Activated CD4-positive, CD25-positive, alpha-beta regulatory T cell (primary cell): Measurements from ENCODE around the gene CD300H.

ENCODE experiments used
- DNase-seq, 4 experiments: peaks; one replicate each; lab custom pipeline; 2025; lab: John Stamatoyannopoulos, UW

CD300H gene

DNA sequence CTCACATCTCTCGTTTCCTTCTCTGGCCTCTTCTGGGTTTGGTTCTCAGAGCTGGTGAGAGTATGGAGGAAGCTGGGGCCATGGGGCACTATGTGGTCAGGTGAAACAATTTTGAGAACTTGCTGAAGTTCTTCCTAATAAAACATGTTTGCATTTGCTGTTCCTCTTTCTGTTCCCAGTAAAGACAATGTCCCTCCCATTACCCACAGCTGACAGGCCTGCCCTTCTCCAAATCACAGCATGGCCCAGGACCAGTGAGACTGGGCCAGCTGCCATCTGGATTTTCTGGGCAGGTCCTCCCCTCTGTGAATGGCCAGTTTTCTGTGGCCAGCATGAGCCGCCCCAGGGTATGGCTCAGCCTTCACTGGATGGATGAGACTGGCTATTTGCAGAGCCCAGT is at the start of gene CD300H:
TSS of gene CD300H (minus strand) at position 113 of the 400 bp plus-strand sequence.
- no peak for DNase-seq

DNA sequence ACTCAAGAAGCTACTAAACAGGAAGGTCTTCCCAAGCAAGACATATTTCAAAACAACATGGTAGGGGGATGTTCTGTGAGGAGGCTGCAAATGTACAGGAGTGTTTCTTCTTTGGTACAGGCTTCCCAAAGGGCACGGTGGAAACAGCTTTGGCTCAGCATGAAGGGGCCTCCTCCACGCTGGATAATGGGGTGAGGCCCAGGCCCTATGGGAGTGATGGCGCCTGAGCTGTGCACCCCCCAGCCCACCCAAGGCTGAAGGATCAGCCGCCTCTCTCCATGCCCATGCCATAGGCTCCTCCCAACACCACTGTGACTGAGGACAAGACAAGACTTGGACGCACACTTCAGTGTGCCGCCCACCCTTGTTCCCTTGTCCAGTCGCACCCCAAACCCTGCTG is 49.4 kb upstream of the CD300H start:
- no peak for DNase-seq

DNA sequence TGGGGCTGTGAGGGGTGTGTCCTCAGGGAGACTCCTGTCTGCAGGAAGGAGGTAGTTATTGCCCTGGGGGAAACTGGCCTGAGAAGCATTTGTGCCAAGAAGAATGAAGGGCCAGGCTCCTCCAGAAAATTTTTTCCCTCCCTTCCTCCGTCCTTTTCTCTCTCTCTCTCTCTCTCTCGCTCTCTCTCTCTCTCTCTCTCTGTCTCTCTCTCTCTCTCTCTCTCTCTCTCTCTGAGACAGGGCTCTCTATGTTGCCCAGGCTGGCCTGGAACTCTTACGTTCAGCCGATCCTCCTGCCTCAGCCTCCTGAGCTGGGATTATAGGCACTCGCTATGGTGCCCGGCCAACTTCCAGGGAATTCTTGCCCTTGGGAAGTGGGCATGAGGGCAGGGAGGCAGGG is 44.7 kb upstream of the CD300H start:
- DNase-seq, result no peak

DNA sequence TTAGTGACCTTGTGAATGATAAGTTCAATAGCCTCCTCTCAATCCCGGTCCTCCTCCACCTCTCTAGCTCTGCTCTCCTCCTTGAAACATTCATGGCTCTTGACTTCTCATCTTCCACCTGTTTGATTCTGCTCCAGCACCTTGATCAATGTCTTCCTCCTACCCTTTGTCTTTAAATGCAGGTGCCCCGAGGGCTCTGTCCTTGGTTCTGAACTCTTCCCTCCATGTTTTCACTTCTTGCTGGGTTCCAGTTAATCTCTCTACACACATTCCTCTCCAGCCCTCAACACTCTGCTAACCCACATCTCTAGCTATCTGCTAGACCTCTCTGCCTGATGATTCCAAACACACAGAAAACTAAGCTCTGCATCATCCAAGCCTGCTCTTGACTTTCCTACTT is 42.8 kb upstream of the CD300H start:
- DNase-seq, result no peak

DNA sequence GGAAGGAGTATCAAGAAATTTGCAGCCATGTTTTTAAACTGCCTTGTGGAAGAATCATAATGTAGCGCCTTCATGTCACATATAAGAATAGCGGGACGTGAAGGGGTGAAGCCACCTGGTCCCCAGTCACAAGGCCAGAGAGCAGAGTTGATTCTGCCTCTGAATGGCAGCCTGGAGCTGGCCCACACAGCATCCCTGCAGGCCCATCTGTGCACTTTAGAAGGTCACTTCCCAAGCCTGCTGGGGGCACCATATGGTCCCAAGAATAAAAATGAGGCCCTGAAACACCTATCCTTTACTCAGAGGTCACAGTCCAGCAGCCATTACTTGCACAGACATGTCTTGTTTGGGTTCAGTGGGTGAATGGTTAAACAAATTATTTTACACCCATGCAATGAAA is 41.2 kb upstream of the CD300H start:
- DNase-seq, result no peak

DNA sequence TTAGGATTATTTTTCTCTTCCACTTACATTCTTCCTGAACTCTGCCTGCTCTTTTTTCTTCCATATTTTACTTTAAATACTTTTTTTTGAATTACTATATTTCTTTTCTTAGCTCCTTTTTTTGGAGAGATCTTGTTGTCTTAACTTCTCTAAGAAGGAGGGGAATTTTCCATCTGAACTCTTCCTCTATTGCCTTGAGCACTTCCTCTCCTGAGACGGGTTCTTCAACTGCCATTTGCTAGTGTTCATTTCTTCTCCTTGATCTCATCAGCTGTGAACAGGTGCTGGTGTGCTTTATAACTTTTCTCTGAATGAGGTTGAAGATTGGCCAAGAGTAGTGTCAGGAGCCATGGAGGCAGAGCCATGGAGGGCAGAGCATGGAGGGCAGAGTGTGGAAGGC is 39.9 kb upstream of the CD300H start:
- DNase-seq, result no peak

DNA sequence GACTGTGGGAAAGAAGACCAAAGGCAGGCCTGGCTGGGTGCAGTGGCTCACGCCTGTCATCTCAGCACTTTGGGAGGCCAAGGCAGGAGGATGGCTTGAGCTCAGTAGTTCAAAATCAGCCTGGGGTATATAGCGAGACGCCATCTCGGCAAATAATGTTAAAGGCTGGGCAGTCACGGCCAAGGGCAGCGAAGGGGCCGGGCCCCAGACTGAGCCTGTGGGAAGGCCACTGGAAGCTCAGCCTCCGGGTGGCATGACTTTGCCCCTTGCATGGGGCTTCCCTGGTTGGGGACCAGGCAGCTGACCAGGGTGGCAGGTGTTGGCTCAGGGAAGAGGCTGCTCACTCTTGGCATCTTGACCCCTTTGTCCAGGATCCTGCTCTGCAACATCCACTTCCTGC is 38.7 kb upstream of the CD300H start:
- no peak for DNase-seq

DNA sequence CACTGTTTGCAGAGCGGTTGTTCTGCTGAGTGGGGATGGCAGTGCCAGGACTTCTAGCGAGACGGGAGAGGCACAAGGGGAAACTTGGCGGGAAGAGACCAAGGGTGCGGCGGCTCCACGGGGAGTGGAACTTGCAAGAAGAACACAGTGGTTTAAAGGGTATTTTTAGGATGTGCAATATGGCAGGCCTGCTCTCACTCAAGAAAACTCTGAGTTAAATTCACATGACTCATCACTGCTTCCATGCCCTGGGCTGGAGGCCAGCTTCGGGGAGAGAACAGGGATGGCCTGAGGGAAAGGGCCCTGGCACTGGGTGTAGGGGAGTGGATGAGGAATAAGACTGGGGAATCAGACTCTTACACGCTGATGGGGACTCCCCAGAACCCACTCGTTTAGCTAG is 38.1 kb upstream of the CD300H start:
- DNase-seq, result no peak

DNA sequence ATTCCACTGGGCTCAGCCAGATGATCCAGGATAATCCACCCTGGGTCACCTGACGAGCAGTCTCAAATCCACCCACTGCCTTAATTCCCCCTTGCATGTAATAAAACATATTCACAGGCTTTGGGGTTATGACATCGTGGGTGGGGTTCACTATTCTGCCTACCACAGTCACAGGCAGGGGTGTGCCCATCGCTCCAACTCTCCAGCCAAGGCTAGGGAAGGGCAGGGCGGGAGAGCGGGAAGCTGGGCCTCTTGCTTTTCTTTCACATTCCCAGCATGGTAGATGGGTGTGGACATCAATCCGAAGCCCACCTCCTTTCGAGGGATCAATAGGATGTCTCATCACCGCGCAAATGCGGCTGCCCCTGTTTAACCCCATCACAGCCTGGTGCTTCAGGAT is 37.5 kb upstream of the CD300H start:
- DNase-seq, result no peak

DNA sequence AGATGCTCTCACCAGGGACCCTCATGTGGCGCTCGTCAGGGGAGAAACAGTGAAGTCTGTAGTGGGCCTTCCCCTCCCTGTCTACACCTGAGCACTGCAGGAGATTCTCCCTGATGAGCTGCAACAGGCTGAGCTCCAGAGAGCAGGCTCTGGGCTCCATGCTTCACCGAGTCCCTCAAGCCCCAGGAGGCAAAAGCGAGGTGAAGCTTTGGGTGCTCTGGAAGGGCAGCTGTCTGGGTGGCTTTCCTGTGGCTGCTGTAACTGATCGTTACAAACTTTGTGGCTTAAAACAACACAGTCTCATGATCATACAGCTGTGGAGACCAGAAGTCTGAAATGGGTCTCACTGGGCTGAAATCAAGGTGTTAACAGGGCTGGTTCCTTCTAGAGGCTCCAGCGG is 36.9 kb upstream of the CD300H start:
- no peak for DNase-seq

DNA sequence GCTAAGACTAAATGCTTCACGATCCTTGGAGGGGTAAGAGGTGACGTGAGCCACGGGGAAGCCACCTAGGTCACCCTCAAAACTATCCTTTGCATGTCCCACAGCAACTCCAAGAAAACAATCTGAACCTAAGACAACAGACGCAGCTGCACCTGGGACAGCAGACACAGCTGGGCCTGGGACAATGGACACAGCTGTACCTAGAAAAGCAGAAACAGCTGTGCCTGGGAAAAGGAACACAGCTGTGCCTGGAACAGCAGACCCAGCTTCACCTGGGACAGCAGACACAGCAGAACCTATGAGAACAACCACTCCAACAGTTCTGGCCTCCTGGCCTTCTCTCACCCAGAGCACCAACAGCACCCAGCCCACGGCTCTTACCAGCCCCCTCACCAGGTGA is 36.4 kb upstream of the CD300H start:
- no peak for DNase-seq

DNA sequence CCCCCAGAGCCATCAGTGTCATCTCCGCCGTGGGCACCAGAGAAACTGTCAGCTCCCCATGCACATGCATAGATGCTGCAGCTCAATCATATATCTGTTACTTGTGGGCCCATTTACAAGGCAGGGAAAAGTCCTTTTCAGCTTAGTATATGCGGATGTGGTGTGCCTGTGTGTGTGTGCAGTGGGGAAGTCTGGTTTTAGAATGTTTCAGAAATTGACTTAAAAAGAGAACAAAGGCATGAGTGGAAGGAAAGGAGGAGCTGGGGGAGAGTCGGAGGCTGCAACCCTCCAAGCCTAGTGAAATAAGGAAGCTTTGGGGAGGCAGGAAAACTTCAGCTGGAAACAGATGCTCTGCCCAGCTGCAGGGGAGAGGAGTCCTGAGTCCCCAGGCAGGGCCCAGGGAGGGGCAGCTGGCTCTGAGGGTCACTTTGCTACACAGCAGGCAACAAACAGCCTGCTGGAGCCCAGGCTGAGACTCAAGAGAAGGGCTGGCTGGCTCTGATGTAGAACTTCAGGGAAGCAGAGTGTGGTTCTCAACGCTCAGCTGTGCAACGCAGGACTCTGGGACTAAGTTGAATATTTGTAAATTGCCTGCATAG is 35.8 kb upstream of the CD300H start:
- no peak for DNase-seq

DNA sequence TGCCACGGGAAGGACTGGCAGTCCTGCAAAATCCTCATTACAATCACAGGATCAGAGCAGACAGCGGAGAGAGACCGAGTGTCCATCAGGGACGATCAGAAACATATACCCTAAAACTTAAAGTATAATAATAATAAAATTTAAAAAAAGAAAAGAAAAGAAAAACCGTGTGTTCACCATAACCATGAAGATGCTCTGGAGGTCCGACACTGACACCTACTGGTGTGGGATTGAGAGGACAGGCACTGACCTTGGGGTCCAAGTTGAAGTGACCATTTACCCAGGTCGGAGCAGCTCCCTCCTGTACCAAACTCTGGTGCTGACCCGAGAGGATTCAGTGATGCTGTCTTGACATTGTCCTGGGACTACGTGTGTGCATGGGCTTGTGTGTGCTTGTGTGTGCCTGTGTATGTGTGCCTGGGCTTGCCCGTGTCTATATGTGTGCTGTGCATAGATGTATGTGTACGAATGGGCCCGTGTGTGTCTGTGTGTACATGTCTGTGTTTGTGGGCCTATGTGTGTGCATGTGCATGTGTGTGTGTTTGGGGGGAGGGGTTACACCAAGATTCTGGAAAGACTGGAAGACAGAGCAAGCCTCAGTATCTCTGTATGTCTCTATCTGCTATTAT is 34.7 kb upstream of the CD300H start:
- DNase-seq, result no peak

DNA sequence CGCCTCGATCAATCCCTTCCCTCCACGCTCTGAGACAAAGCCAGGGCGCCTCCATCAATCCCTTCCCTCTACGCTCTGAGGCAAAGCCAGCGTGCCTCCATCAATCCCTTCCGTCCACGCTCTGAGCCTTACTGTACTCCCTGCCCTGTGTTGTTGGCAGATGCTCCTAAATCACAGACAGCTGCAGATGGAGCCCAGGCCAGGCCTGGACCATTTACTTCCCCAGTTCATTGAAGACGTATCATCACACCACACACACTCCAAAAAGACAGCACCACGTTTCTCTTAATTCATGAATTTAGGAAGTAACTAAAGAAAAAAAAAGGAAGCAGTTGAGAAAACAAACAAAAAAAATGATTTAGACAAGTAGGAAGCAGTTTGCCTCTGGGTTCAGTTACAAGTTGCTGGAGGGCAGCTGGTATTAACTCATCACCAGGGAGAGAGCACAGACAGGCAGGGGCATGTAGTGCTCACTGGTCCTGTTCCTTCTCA is 32.2 kb upstream of the CD300H start:
- no peak for DNase-seq

DNA sequence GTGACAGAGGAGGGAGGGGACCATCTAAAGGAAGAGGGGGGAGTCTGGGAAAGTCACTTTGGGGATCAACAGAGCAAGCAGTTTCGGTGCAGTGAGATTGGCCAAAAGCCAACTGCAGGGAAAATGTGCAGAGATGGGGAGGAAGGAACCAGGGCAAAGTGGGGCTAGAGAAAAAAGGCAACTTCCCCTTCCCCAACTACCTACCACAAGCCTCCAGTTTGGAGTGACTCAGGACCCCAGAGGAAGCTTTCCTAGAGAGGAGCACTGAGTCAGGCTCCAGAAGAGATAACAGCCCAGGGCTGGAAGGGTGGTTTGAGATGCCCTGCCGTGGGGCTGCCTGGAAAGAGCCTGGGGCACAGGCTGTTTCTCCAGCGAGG is 31.7 kb upstream of the CD300H start:
- no peak for DNase-seq

DNA sequence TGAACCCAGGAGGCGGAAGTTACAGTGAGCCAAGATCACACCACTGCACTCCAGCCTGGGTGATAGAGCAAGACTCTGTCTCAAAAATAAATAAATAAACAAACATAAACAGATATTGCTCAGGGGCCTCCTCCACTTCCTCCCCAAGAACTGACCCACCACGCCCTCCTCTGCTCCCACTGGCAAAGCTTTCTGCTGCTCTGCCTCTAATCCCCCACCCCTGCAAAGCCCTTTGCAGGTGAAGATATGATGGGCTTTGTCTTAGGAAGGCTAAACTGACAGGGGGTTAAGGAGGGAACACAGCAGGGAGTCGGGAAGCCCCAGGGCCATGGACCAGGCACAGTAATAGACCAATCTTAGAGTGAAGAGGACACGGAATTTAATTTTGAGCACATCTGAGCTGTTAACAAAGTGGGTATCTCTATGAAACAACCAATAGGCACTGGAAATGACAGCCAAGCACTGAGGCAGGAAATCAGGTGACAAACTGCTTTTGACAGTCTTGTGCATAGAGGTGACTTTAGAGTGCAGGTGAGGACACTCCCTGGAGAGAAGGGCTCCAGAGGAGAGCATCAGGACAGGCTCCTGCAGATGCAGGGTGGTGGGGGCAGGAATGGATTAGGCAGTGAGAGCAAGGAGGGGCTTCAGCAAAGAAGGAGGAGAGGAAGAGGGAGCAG is 31.2 kb upstream of the CD300H start:
- DNase-seq, result no peak

DNA sequence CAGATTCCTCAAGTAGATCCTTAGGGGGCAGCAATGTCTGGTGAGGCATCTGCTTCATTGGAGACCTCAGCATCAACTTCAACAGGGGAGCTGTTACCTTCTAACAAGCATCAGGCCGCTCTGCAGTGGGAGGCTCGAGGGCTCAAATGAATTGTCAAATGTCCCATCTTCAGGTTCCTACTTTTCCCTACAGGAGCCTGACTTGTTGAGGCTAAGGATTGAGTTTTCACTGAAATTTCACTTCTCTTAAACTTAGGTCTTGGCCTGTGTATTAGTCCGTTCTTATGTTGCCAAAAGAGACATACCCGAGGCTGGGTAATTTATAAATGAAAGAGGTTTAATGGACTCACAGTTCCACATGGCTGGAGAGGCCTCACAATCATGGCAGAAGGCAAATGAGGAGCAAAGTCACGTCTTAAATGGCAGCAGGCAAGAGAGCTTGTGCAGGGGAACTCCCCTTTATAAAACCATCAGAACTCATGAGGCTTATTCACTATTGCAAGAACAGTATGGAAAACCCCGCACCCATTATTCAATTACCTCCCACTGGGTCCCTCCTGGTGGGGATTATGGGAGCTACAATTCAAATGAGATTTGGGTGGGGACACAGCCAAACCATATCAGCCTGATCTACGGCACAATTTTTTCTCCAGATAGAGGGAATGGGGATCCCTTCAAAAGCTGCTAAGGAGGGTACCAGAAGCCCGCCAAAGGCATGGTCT is 29.9 kb upstream of the CD300H start:
- DNase-seq, result no peak

DNA sequence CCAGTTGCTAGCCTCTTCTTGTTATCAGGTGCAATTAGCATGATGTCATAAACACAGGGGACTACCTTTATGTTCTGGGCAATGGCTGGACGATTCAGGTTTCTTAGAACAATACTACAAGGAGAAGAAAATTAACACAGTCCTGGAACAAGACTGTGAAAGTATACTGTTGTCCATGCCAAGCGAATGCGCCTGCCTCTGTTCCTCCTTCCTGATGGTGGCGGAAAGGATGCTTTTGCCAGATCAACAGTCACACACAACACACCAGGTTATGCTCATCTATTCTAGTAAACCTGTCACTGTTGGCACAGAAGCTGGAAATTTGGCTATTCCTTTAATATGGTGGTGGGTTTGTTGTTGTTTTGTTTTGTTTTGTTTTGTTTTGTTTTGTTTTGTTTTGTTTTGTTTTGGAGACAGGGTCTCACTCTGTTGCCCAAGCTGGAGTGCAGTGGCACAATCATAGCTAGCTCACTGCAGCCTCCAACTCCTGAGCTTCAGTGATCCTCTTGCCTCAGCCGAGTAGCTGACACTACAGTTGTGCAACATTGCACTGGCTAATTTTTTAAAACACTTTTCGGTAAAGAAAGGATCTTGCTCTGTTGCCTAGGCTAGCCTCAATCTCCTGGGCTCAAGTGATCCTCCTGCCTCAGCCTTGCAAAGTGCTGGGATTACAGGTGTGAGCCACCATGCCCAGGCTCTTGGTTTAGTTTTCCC is 27.9 kb upstream of the CD300H start:
- DNase-seq, result no peak

DNA sequence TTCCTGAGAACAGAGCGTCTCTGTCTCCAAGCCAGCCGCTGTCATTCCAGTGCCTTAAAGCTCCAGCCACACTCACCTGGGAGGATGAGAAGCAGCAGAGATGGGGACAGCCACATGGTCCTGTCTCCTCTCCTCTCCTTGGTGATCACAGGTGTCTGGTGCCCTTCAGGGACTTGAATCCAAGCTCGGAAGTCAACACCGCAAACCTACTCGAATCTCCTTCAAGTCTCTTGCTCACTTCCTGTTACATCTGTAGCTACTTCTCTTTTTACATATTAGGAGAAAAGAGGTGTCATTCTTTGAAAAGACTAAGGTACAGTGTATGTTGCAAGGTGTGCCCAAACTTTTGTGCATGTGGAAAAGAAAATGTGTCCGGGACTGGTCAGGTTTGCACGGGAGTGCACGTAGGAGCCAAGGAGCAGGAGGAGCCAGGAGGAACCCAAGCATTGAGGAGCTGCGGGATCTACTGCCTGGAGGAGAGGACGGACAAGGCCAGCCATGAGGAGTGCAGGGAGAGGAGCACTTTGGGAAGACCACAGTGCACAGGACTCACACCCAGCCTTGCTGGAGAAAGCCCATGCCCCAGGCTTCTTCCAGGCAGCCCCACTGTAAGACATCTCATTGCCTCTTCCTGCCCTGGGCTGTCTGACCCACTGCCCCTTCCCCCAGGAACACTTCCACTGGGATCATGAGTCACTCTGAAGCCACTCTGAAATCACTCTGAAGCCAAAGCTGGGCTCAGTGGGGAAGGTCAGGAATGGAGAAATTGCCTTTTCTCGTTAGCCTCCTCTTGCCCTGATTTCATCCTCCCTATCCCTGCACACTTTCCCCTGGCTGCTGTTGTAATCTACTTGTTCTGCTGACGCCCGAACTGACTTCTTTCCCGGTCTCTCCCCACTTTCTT is 25.0 kb upstream of the CD300H start, which contains the start of gene CD300LD:
TSS of gene CD300LD (minus strand) at position 197 of the 904 bp plus-strand sequence. CDS start at position 116, 81 bp downstream.
- no peak for DNase-seq

DNA sequence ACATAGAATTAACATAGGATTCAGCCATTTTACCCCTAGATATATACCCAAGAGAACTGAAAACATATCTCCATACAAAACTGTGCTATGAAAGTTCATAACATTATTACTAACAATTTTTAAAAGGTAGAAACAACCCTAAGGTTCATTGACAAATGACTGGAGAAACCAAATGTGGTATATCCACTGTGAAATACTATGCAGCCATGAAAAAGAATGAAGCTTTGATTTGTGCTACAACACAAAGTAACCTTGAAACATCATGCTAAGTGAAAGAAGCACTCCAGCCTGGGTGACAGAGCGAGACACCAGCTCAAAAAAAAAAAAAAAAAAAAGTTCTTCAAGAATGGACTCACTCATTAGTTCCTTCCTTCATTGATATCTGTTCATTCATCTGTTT is 24.2 kb upstream of the CD300H start:
- no peak for DNase-seq

DNA sequence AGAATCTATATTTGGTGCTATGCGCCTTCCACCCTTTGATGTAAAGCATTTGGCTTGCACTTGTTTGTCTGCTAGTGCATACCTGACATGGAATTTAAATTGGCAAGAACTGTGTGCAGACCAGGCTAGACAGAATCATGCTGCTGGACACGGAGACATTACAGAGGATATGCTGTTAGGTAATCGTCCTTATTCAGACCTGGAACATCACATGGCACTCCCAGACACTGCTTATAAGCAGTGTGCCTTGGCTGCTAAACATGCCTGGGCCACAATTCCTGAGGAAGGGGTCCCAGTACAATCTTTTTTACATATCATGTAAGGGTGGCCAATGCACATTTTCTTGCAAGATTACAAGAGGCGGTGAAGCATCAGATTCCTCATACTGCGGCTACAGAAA is 18.4 kb upstream of the CD300H start:
- DNase-seq, result no peak
